Neural progenitor cell (in vitro differentiated cells): ENCODE data around the gene KLK3. TPM values are rescaled to one million over a fixed set of nuclear protein-coding genes. Genes with fewer than 3 reads are reported as not detected.

Experiments
- DNase-seq: peaks from one replicate; pipeline ENCODE4 v3.0.0-alpha.2; 2016; ENCODE audit warnings: low spot score
- H2AFZ ChIP-seq: fragments of 200-600 bp; sonication (generic); replicated peaks from 2 replicates; pipeline ENCODE4 v1.6.1; 2016; ENCODE audit warnings: antibody characterized with exemption
- H3F3A ChIP-seq: fragments of 200-600 bp; sonication (generic); 2 replicates; pipeline ENCODE4 v1.6.1; 2016; ENCODE audit warnings: antibody characterized with exemption, low read depth
- H3K27ac ChIP-seq: fragments of 200-600 bp; sonication (generic); 2 replicates; pipeline ENCODE4 v1.5.1; 2016; ENCODE audit warnings: mild to moderate bottlenecking
- H3K27me3 ChIP-seq: fragments of 200-600 bp; sonication (generic); 2 replicates; pipeline ENCODE4 v1.6.1; 2016; ENCODE audit warnings: mild to moderate bottlenecking, moderate library complexity
- H3K36me3 ChIP-seq: fragments of 200-600 bp; sonication (generic); 2 replicates; pipeline ENCODE4 v1.5.1; 2016
- H3K4me1 ChIP-seq: fragments of 200-600 bp; sonication (generic); 2 replicates; pipeline ENCODE4 v1.6.1; 2016; ENCODE audit warnings: mixed run types
- H3K4me2 ChIP-seq: fragments of 200-600 bp; sonication (generic); 2 replicates; pipeline ENCODE4 v1.6.1; 2016
- H3K4me3 ChIP-seq: fragments of 200-600 bp; sonication (generic); 2 replicates; pipeline ENCODE4 v1.5.1; 2016
- H3K79me2 ChIP-seq: fragments of 200-600 bp; sonication (generic); 2 replicates; pipeline ENCODE4 v1.6.1; 2016; ENCODE audit warnings: low read depth
- H3K9ac ChIP-seq: fragments of 200-600 bp; sonication (generic); 2 replicates; pipeline ENCODE4 v1.6.1; 2016
- H3K9me3 ChIP-seq: fragments of 200-600 bp; sonication (generic); 2 replicates; pipeline ENCODE4 v1.5.1; 2016; ENCODE audit warnings: low read depth
- H4K20me1 ChIP-seq: fragments of 200-600 bp; sonication (generic); 2 replicates; pipeline ENCODE4 v1.6.1; 2016; ENCODE audit warnings: low read depth
- H3K27ac Mint-ChIP-seq: 3 replicates; pipeline ENCODE4 v1.8.0; 2021; ENCODE audit warnings: mixed read lengths
- H3K27me3 Mint-ChIP-seq: 2 replicates; pipeline ENCODE4 v1.8.0; 2022; ENCODE audit warnings: low read depth, mild to moderate bottlenecking, inconsistent platforms, moderate library complexity, mixed read lengths; ENCODE audit not compliant: insufficient read depth
- H3K36me3 Mint-ChIP-seq: 3 replicates; pipeline ENCODE4 v1.8.0; 2021; ENCODE audit warnings: mixed read lengths
- H3K4me1 Mint-ChIP-seq: 3 replicates; pipeline ENCODE4 v1.8.0; 2021; ENCODE audit warnings: mixed read lengths
- H3K4me3 Mint-ChIP-seq: 3 replicates; pipeline ENCODE4 v1.8.0; 2021; ENCODE audit warnings: mild to moderate bottlenecking, moderate library complexity, mixed read lengths
- H3K9me3 Mint-ChIP-seq: 3 replicates; pipeline ENCODE4 v1.8.0; 2020; ENCODE audit warnings: mixed read lengths
- EZH2 ChIP-seq: fragments of 200-600 bp; sonication (generic); IDR thresholded peaks from 2 replicates; pipeline ENCODE4 v1.6.1; 2017; ENCODE audit warnings: antibody characterized with exemption, mild to moderate bottlenecking, moderate library complexity
- EZH2phosphoT487 ChIP-seq: fragments of 200-600 bp; sonication (generic); IDR thresholded peaks from 2 replicates; pipeline ENCODE4 v1.6.1; 2017; ENCODE audit warnings: antibody characterized with exemption
- total RNA-seq: library from RNA; depleted of rRNA; stranded (reverse); fragments of >200 nt; gene quantifications from 2 replicates; pipeline ENCODE4 v1.2.3, GENCODE V29; 2015; ENCODE audit warnings: low replicate concordance
- TF ChIP-seq, protein P1 (sequence below): fragments of 200-600 bp; sonication (generic); IDR thresholded peaks from 2 replicates; pipeline ENCODE4 v1.5.1; 2017; ENCODE audit warnings: antibody characterized with exemption, mild to moderate bottlenecking

Gene KLK3
- total RNA-seq, 1 donor from 2014 or later, result not detected

DNA sequence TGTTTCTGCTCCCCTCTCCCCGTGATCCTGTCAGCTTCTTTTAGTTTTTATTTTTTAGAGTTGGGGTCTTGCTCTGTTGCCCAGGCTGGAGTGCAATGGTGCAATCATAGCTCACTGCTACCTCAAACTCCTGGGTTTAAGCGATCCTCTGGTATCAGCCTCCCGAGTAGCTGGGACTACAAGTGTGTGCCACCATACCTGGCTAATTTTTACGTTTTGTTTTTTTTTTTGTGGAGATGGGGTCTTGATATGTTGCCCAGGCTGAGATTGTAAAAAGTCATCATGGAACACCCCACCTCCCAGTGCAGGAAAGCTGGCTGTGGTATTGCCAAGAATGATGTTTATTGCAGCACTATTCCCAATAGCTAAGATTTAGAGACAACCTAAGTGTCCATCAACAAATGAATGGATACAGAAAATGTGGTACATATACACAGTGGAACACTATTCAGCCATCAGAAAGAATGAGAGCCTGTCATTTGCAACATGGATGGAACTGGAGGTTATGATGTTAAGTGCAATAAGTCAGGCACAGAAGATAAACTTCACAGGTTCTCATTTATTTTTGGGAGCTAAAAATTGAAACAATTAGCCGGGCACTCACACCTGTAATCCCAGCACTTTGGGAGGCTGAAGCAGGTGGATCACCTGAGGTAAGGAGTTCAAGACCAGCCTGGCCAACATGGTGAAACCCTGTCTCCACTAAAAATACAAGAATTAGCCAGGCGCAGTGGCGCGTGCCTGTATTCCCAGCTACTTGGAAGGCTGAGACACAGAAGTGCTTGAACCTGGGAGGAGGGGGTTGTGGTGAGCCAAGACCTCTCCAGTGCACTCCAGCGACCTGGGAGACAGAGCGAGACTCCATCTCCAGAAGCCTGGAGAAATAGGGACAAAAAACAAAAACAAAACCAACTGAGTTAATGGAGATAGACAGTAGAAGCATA, 14.7 kb upstream of the KLK3 start:
- Mint-ChIP-seq H3K9me3 (peaks cover 10% of the 10 kb centered on the region), H3K27ac (no peak overlapping the region), H3K36me3 (peaks cover 2% of the 10 kb centered on the region), H3K4me3 (peak overlapping the region; percentile 64), H3K27me3 (peaks cover 34% of the 10 kb centered on the region), H3K4me1 (peaks cover 10% of the 10 kb centered on the region)
- H3K9ac ChIP-seq, result no peak overlapping the region
- H3K79me2 ChIP-seq, result no peaks in the 10 kb centered on the region
- H3K27me3 ChIP-seq, result peaks cover 93% of the 10 kb centered on the region
- no peak overlapping the region for H3K27ac ChIP-seq
- no peaks in the 10 kb centered on the region for H3F3A ChIP-seq
- TF ChIP-seq EZH2phosphoT487 (no peak), EZH2 (no peak)
- TF ChIP-seq, protein P1, sequence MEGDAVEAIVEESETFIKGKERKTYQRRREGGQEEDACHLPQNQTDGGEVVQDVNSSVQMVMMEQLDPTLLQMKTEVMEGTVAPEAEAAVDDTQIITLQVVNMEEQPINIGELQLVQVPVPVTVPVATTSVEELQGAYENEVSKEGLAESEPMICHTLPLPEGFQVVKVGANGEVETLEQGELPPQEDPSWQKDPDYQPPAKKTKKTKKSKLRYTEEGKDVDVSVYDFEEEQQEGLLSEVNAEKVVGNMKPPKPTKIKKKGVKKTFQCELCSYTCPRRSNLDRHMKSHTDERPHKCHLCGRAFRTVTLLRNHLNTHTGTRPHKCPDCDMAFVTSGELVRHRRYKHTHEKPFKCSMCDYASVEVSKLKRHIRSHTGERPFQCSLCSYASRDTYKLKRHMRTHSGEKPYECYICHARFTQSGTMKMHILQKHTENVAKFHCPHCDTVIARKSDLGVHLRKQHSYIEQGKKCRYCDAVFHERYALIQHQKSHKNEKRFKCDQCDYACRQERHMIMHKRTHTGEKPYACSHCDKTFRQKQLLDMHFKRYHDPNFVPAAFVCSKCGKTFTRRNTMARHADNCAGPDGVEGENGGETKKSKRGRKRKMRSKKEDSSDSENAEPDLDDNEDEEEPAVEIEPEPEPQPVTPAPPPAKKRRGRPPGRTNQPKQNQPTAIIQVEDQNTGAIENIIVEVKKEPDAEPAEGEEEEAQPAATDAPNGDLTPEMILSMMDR, result no peak
- no peak overlapping the region for H2AFZ ChIP-seq
- no peaks in the 10 kb centered on the region for H3K36me3 ChIP-seq
- no peak overlapping the region for H3K4me2 ChIP-seq
- H4K20me1 ChIP-seq, result no peaks in the 10 kb centered on the region
- no peaks in the 10 kb centered on the region for H3K4me1 ChIP-seq
- no peak for DNase-seq
- no peaks in the 10 kb centered on the region for H3K9me3 ChIP-seq
- no peak overlapping the region for H3K4me3 ChIP-seq

DNA sequence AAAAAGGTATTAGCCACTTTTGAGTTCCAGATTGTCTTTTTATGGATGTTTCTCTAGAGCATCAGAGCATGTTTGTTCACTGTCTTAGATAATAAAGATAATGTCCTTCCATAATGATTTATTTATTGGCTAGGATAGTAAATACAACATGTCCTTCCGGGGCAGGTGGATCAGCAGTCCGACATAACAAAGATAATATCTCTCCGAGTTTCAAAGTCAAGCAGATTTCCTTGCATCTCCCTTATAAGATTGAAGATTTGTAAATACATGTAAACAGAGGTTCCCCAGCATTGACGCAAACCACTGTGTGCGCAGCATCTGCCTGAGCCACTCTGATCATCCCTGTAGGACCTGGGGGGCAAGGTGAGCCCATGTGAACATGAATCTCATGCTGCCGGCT, 12.6 kb upstream of the KLK3 start:
- no peak for DNase-seq
- H4K20me1 ChIP-seq, result no peaks in the 10 kb centered on the region
- no peak overlapping the region for H3K27ac ChIP-seq
- H3K27me3 ChIP-seq, result peaks cover 89% of the 10 kb centered on the region
- peaks cover 10% of the 10 kb centered on the region for H3K9me3 Mint-ChIP-seq
- H3K27me3 Mint-ChIP-seq, result peaks cover 18% of the 10 kb centered on the region
- no peak overlapping the region for H3K4me3 ChIP-seq
- H3K4me2 ChIP-seq, result no peak overlapping the region
- H3K4me3 Mint-ChIP-seq, result no peak overlapping the region
- H3K36me3 ChIP-seq, result no peaks in the 10 kb centered on the region
- H3K36me3 Mint-ChIP-seq, result no peaks in the 10 kb centered on the region
- H3K4me1 ChIP-seq, result no peaks in the 10 kb centered on the region
- H3K79me2 ChIP-seq, result no peaks in the 10 kb centered on the region
- H3K4me1 Mint-ChIP-seq, result peaks cover 4% of the 10 kb centered on the region
- no peaks in the 10 kb centered on the region for H3F3A ChIP-seq
- no peak overlapping the region for H3K27ac Mint-ChIP-seq
- no peaks in the 10 kb centered on the region for H3K9me3 ChIP-seq
- TF ChIP-seq EZH2phosphoT487, result no peak
- no peak for TF ChIP-seq EZH2
- TF ChIP-seq, protein P1, result no peak
- H3K9ac ChIP-seq, result no peak overlapping the region
- no peak overlapping the region for H2AFZ ChIP-seq

DNA sequence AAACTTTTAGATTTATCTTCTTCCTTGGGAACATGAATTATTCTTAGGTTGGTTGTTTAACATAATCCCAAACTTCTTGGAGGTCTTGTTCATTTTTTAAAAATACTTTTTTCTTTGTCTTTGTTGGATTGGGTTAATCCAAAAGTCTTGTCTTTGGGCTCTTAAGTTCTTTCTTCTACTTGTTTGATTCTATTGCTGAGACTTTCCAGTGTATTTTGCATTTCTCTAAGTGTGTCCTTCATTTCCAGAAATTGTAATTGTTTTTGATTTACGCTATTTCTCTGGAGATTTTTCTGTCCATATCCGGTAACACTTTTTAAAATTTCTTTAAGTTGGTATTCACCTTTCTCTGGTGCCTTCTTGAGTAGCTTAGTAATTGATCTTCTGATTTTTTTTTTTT, 11.5 kb upstream of the KLK3 start:
- Histone ChIP-seq H3K27ac (no peak overlapping the region), H4K20me1 (no peaks in the 10 kb centered on the region), H3K9ac (no peak overlapping the region), H3F3A (no peaks in the 10 kb centered on the region), H3K4me3 (no peak overlapping the region), H3K9me3 (no peaks in the 10 kb centered on the region), H3K36me3 (no peaks in the 10 kb centered on the region), H3K4me2 (no peak overlapping the region), H3K79me2 (no peaks in the 10 kb centered on the region), H2AFZ (no peak overlapping the region), H3K27me3 (peaks cover 82% of the 10 kb centered on the region), H3K4me1 (no peaks in the 10 kb centered on the region)
- peaks cover 2% of the 10 kb centered on the region for H3K4me1 Mint-ChIP-seq
- no peak overlapping the region for H3K4me3 Mint-ChIP-seq
- DNase-seq, result no peak
- H3K9me3 Mint-ChIP-seq, result peaks cover 10% of the 10 kb centered on the region
- H3K27ac Mint-ChIP-seq, result no peak overlapping the region
- peaks cover 13% of the 10 kb centered on the region for H3K27me3 Mint-ChIP-seq
- TF ChIP-seq, protein P1, result no peak
- TF ChIP-seq EZH2phosphoT487, result no peak
- no peak for TF ChIP-seq EZH2
- no peaks in the 10 kb centered on the region for H3K36me3 Mint-ChIP-seq
